ENCODE measurements around the gene SLC12A1.
"Not testable (repeated sequence)": the region's sequence is repeated elsewhere in the genome, so short reads cannot be mapped to it uniquely, and the experiment has no call there.

Gene SLC12A1

GRCh38 chr15:48315041-48315440 is 108.9 kb downstream of the SLC12A1 start:
- DNase-seq, result no peak

- DNase-seq, result no peak
Observed at GRCh38 chr15:48317221-48317620, 111.1 kb downstream of the SLC12A1 start.

DNA sequence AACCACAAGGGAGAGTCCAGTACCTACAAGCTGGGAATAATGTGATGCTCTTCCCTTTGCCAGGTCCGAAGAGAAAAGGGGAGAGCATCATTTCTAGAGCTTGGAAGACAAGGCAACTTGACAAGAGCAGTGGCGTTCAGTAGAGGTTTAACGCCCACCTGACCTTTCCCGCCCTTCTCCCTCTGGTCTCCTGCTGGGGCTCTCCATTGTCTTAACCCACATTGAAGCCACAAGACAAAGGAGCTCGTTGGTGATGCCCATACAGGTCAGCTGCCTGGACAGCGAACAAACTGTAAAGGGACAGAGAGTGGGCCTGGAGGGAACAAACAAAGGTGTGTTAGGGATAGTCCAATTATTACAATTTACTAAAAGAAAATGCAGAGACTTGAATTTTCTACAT is 112.0 kb downstream of the SLC12A1 start:
- DNase-seq, result no peak

- DNase-seq, result no peak
Observed at GRCh38 chr15:48323294-48323693, 117.2 kb downstream of the SLC12A1 start.

DNA sequence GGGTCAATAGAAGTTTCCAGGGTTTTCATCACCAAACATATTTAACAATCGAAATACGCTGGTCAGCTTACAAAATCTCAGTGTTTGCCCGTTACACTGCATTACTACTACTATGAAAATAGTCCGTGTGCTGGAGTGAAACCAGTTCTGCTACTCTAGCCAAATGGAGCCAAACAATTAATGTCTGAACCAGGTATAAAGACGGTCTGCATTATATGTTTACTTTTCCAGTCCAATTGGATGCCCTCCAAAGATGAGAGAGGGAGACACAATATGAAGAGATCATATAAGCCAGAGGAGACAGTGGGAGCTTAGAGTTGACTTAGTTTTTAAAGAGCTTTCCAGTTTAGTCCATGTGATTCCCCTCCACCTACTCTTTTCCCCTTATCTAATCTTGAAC is 118.8 kb downstream of the SLC12A1 start:
- no peak for DNase-seq

- DNase-seq, result no peak
Observed at GRCh38 chr15:48325400-48325799, 119.3 kb downstream of the SLC12A1 start.

DNA sequence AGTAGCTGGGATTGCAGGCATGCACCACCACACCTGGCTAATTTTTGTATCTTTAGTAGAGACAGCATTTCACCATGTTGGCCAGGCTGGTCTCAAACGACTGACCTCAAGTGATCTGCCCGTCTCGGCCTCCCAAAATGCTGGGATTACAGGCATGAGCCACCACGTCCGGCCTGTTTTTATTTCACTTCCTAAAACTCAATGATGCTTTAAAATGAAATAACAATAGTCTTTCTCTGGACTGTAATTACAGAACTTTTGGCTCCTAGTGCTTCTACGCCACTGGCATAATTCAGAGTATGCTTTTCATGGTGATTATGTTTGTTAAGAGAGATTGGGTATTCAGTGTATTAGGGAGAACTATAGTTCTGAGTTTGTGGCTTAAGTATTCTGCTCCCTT is 120.1 kb downstream of the SLC12A1 start:
- DNase-seq, result not testable (repeated sequence)

DNA sequence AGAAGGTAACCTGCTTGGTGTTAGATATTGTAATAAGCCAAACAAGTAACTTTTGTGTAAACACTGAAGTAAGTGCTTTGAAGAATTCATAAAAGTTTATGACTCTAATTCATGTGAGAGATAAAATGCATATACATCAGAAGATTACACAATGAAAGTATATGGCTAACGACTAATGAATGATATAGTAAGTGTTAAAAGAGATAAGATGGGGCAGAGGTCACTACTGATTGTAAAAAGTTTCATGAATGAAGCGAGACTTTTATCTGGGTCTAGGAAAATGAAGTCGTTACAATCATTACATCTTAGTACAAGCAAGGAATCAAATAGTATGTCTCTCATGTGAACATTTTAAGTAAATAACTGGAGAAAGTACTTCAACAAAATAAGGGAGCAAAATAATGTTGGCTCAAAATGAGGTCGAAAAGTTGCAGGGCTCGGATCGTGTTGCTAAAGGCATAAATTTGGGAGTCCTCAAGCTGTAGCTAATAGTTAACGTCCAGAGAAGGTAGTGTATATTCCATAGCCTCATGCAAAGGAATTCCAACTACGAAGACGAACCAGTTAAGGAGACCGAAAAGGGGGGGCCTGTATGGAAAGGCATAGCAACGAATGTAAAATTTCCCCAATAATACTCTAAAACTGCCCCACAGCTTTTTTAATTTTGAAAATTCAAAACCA is 124.1 kb downstream of the SLC12A1 start:
- no peak for DNase-seq

- peak in 1 of 2 experiments; percentile 57 for DNase-seq
Observed at GRCh38 chr15:48330855-48331795, 125.0 kb downstream of the SLC12A1 start, which contains the start of gene DUT. DUT (plus strand) TSS chr15:48331429; CDS start chr15:48331516, 87 bp downstream.

- DNase-seq, result peak in 1 of 2 experiments; percentile 9
Observed at GRCh38 chr15:48331796-48332641, 125.9 kb downstream of the SLC12A1 start.

DNA sequence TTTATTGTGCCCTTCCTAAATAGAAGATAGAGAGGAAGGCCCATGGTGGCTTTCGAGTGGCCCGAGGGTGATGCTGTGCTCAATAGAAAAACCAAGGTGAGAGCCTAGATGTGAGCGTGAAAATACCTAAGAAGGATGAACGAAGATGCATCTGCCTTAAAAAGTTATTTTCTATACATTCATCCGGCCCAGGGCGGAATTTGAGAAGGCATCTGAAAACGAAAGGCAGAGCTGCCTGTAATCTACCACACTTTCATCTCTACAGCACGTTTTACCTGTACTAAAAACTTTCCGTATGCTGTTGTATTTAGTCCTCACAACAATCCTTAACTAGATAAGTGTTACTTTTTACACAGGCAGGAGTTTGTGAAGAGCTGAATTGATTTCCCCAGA is 126.5 kb downstream of the SLC12A1 start:
- no peak for DNase-seq

DNA sequence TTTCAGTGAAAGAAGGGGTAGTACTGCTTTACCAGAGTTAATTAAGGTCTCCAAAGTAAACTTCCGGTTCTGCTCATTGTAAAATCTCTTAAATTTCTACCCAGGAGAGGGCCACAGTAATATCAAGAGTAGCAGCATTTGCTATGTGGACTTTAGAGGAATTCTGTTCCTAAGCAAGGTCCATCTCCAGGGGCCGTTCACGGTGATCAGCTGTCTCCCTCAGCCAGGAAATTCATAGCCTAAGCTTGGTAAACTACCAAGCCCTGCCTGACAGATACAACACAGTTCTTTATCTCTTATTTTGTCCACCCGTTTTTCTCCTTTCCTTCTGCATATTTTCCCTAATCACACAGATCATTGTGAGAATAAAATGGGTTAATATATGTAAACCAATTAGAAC is 127.4 kb downstream of the SLC12A1 start:
- no peak for DNase-seq

DNA sequence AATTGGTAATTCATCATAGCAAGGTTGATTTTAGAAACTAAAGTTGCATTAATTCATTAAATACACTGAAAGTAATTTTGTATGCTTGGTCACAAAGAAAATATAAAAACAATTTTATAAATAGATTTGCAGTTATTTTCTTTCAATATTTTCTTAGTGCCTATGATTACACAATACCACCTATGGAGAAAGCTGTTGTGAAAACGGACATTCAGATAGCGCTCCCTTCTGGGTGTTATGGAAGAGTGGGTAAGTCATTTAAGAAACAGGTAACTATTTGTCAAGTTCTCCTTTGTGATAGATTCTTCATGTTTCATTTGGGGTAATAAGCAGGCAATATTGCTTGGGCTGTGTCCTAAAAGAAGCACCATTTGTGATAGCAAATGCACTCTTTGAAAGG is 128.2 kb downstream of the SLC12A1 start:
- no peak for DNase-seq

GRCh38 chr15:48336940-48337339 is 130.8 kb downstream of the SLC12A1 start:
- no peak for DNase-seq

DNA sequence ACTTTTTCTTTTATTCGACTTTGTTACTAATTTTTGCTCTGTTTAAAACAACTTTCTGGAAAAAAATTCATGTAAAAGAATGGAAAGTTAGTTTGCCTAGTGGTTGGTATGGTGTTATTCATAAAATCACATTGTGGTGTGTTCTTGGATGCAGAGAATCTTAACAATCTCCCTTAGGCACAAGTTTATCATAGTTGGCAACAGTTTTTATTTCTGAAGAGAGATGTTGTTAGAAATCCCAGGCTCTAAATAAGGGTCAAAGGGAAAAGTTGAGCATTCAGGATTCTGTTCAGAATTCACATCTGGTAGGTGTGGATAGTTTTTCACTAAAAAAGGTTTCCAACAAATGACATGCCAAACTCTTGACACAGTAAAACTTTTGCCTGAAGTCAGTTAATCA is 131.5 kb downstream of the SLC12A1 start:
- no peak for DNase-seq

DNA sequence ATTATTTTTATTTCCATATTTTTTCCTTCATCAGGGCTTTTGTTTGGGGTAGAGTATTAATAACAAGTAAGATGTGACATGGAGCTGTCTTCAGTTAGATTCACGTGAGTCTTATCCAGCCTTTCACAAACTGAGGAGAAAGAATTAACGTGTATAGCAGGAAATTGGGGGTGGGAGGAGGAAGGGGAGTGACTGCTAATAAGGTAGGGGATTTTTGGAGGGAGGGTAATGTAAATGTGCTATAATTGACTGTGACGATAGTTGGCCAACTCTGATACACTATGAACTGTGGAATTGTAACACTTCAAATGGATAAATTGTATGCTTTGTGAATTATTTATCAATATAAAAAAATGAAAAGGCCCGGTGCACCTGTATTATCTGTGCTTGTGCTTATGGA is 134.0 kb downstream of the SLC12A1 start:
- DNase-seq, result no peak

- no peak for DNase-seq
Observed at GRCh38 chr15:48343865-48344264, 137.8 kb downstream of the SLC12A1 start.

DNA sequence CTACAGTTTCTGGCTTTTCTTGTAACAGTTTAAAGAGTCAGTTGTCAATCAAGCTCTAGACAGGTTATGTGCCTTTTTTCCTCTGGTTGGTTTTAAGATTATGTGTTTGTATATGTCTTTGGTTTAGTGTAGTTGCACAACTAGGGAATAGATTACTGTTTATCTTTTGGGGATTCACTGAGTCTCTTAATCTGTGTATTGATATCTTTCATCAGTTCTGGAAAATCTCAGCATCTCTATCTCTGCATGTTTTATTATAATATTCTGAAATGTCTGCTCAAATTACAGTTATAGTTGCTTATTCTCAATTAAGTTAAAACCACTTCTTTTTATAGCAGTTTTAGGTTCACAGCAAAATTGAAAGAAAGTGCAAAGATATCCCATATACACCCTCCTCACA is 139.4 kb downstream of the SLC12A1 start:
- no peak for DNase-seq

- peak in 1 of 2 experiments; percentile 15 for DNase-seq
Observed at GRCh38 chr15:48352474-48353072, 146.5 kb downstream of the SLC12A1 start.

Data from cerebellar nuclear complex (tissue), 1 donor.